ENCODE results near the gene ATP6V0B. TPM values are rescaled to one million over a fixed set of nuclear protein-coding genes. Genes with fewer than 3 reads are reported as not detected.

The ATP6V0B gene
- total RNA-seq, 2 donors from 2014 or later, result 108 to 154 TPM

GRCh38 chr1:43991476-43992231 lies 16.9 kb downstream of the ATP6V0B start, which contains the start of gene CCDC24:
Gene CCDC24, plus strand, starts transcription at chr1:43991599. Its CDS starts 280 bp downstream, at chr1:43991879.
- no peak for TF ChIP-seq CTCF (IDR thresholded peaks at IDR 0.05)
- Histone ChIP-seq H3K4me3 (peak within 1 kb of the TSS; percentile 54 to 65), H3K4me1 (peaks cover 0 to 17% of the 10 kb centered on the region in 2 donors), H3K27ac (peak within 1 kb of the TSS; percentile 50 to 74), H3K27me3 (no peaks in the 10 kb centered on the region), H3K36me3 (no peaks in the 10 kb centered on the region), H3K9me3 (no peaks in the 10 kb centered on the region)
- peak; percentile 86 for DNase-seq (ENCODE audit: low spot score)

- DNase-seq (ENCODE audit: low spot score), result no peak
- no peak for TF ChIP-seq CTCF (IDR thresholded peaks at IDR 0.05)
- Histone ChIP-seq H3K27me3 (no peaks in the 10 kb centered on the region), H3K4me1 (peaks cover 0 to 19% of the 10 kb centered on the region in 2 donors), H3K36me3 (no peaks in the 10 kb centered on the region), H3K27ac (peak overlapping the region in 1 of 2 donors; percentile 50), H3K4me3 (peak overlapping the region; percentile 54 to 65), H3K9me3 (no peaks in the 10 kb centered on the region)
These were observed 17.7 kb downstream of the ATP6V0B start for GRCh38 chr1:43992232-43992995.

GRCh38 chr1:43993206-43993914 lies 18.6 kb downstream of the ATP6V0B start:
- H3K27ac ChIP-seq, result no peak overlapping the region
- no peak for DNase-seq (ENCODE audit: low spot score)
- no peaks in the 10 kb centered on the region for H3K36me3 ChIP-seq
- peaks cover 0 to 19% of the 10 kb centered on the region in 2 donors for H3K4me1 ChIP-seq
- H3K4me3 ChIP-seq, result no peak overlapping the region
- H3K9me3 ChIP-seq, result no peaks in the 10 kb centered on the region
- H3K27me3 ChIP-seq, result no peaks in the 10 kb centered on the region
- TF ChIP-seq CTCF (IDR thresholded peaks at IDR 0.05), result no peak

GRCh38 chr1:43994071-43994470 lies 19.3 kb downstream of the ATP6V0B start:
- no peaks in the 10 kb centered on the region for H3K36me3 ChIP-seq
- H3K4me3 ChIP-seq, result no peak overlapping the region
- no peak for DNase-seq (ENCODE audit: low spot score)
- no peaks in the 10 kb centered on the region for H3K9me3 ChIP-seq
- H3K27me3 ChIP-seq, result no peaks in the 10 kb centered on the region
- TF ChIP-seq CTCF (IDR thresholded peaks at IDR 0.05), result no peak
- peaks cover 0 to 19% of the 10 kb centered on the region in 2 donors for H3K4me1 ChIP-seq
- no peak overlapping the region for H3K27ac ChIP-seq

- peaks cover 0 to 19% of the 10 kb centered on the region in 2 donors for H3K4me1 ChIP-seq
- H3K9me3 ChIP-seq, result no peaks in the 10 kb centered on the region
- no peak for TF ChIP-seq CTCF (IDR thresholded peaks at IDR 0.05)
- no peaks in the 10 kb centered on the region for H3K27me3 ChIP-seq
- DNase-seq (ENCODE audit: low spot score), result no peak
- H3K36me3 ChIP-seq, result no peaks in the 10 kb centered on the region
- H3K4me3 ChIP-seq, result no peak overlapping the region
- H3K27ac ChIP-seq, result no peak overlapping the region
These were observed 20.3 kb downstream of the ATP6V0B start for GRCh38 chr1:43994794-43995790.

All from right atrium auricular region (tissue), 2 donors.